H1 (cell line): Measurements from ENCODE around the gene RBFOX1. TPM values are rescaled to one million over a fixed set of nuclear protein-coding genes. Genes with fewer than 3 reads are reported as not detected.

Source experiments
- CTCF ChIA-PET: fragments of 300-600 bp; sonication (Branson Sonifier 250); formaldehyde crosslinking; loops from one replicate; lab custom pipeline; 2021; ENCODE audit not compliant: partially characterized antibody; lab: Charles Lee
- POLR2A ChIA-PET: fragments of 300-600 bp; sonication (Branson Sonifier 250); formaldehyde crosslinking; loops from one replicate; lab custom pipeline; 2021; ENCODE audit warnings: inconsistent platforms; ENCODE audit not compliant: partially characterized antibody; lab: Charles Lee
- DNase-seq, 2 experiments: peaks; one replicate each; pipeline versions ENCODE4 v3.0.0 to v3.0.0-alpha.2; 2010 to 2022; ENCODE audit warnings: low spot score in 2 of 2, low read depth in 1 of 2, mixed read lengths in 1 of 2
- FAIRE-seq: peaks from 2 replicates; lab custom pipeline; 2011; peaks lifted over from hg19 to GRCh38; lab: Jason Lieb, UNC
- H2AFZ ChIP-seq: 2 replicates; pipeline ENCODE4 v1.8.1; 2012; ENCODE audit warnings: low read length, inconsistent platforms
- H2AK5ac ChIP-seq: 2 replicates; pipeline ENCODE4 v1.6.1; 2013; ENCODE audit warnings: low read depth, low read length
- H2BK120ac ChIP-seq: replicated peaks from 2 replicates; pipeline ENCODE3; 2013; ENCODE audit warnings: low read depth, low read length, inconsistent platforms
- H2BK12ac ChIP-seq: 2 replicates; pipeline ENCODE4 v1.6.1; 2013; ENCODE audit warnings: low read depth, low read length
- H2BK15ac ChIP-seq: 2 replicates; pipeline ENCODE4 v1.6.1; 2013; ENCODE audit warnings: low read length
- H2BK20ac ChIP-seq: 2 replicates; pipeline ENCODE4 v1.6.1; 2013; ENCODE audit warnings: low read length
- H2BK5ac ChIP-seq: 2 replicates; pipeline ENCODE4 v1.6.1; 2013; ENCODE audit warnings: low read depth, low read length
- H3K14ac ChIP-seq: 2 replicates; pipeline ENCODE4 v1.6.1; 2013; ENCODE audit warnings: inconsistent platforms; ENCODE audit not compliant: insufficient read length
- H3K18ac ChIP-seq: 2 replicates; pipeline ENCODE4 v1.6.1; 2013; ENCODE audit warnings: low read length; ENCODE audit errors: extremely low read depth
- H3K23ac ChIP-seq: 2 replicates; pipeline ENCODE4 v1.6.1; 2013; ENCODE audit warnings: inconsistent platforms; ENCODE audit not compliant: insufficient read length
- H3K23me2 ChIP-seq: 2 replicates; pipeline ENCODE4 v1.6.1; 2013; ENCODE audit warnings: low read depth, low read length
- H3K27ac ChIP-seq: 2 replicates; pipeline ENCODE4 v1.6.1; 2011; ENCODE audit warnings: low read depth, low read length, inconsistent platforms
- H3K27me3 ChIP-seq, 4 experiments: replicated peaks in 1 of 4; 1 replicate in 1 of 4; 2 replicates in 3 of 4; pipeline versions ENCODE4 v1.6.1 to v1.8.1; 2011 to 2013; ENCODE audit warnings: low read length in 3 of 4, mild to moderate bottlenecking in 3 of 4, inconsistent platforms in 2 of 4, mixed read lengths in 2 of 4, moderate library complexity in 1 of 4; ENCODE audit not compliant: control insufficient read depth in 3 of 4, insufficient read depth in 3 of 4; ENCODE audit errors: extremely low read depth in 1 of 4
- H3K36me3 ChIP-seq, 4 experiments: 2 replicates each; pipeline versions ENCODE4 v1.6.1 to v1.8.1; 2011 to 2013; ENCODE audit warnings: mild to moderate bottlenecking in 4 of 4, low read length in 3 of 4, moderate library complexity in 2 of 4, control low read depth in 1 of 4, inconsistent platforms in 1 of 4; ENCODE audit not compliant: insufficient read depth in 4 of 4, control insufficient read depth in 2 of 4
- H3K4ac ChIP-seq: replicated peaks from 2 replicates; pipeline ENCODE3; 2013; ENCODE audit warnings: low read length, low read depth, mixed read lengths, inconsistent platforms; ENCODE audit not compliant: insufficient read length
- H3K4me1 ChIP-seq, 4 experiments: replicated peaks in 1 of 4; 1 replicate in 1 of 4; 2 replicates in 3 of 4; pipeline versions ENCODE4 v1.6.1 to v1.8.1; 2011 to 2013; ENCODE audit warnings: low read length in 3 of 4, inconsistent platforms in 2 of 4, mixed read lengths in 1 of 4; ENCODE audit not compliant: insufficient read depth in 4 of 4, control insufficient read depth in 3 of 4
- H3K4me2 ChIP-seq, 2 experiments: 2 replicates each; pipeline versions ENCODE4 v1.6.1 to v1.8.1; 2011 to 2013; ENCODE audit warnings: low read depth in 2 of 2, low read length in 2 of 2, control low read depth in 1 of 2, inconsistent platforms in 1 of 2, mild to moderate bottlenecking in 1 of 2; ENCODE audit not compliant: insufficient read depth in 1 of 2
- H3K4me3 ChIP-seq, 4 experiments: fragments of 200-600, 300-600 bp in 1 of 4; sonication (generic), shearing (Covaris generic), sonication (Bioruptor Twin) in 1 of 4; 2 replicates each; pipeline versions ENCODE4 v1.5.1 to v1.8.1; 2011 to 2016; ENCODE audit warnings: low read length in 4 of 4, low read depth in 3 of 4, control low read depth in 2 of 4, inconsistent platforms in 2 of 4, mild to moderate bottlenecking in 2 of 4, mixed read lengths in 1 of 4, moderate library complexity in 1 of 4; ENCODE audit not compliant: insufficient read depth in 2 of 4; ENCODE audit errors: extremely low read depth in 1 of 4
- H3K56ac ChIP-seq: replicated peaks from 2 replicates; pipeline ENCODE3; 2013; ENCODE audit warnings: low read depth, mild to moderate bottlenecking, mixed read lengths, low read length, inconsistent platforms; ENCODE audit not compliant: insufficient read length
- H3K79me1 ChIP-seq: 2 replicates; pipeline ENCODE4 v1.6.1; 2013; ENCODE audit warnings: low read depth, low read length, control low read depth
- H3K79me2 ChIP-seq, 2 experiments: 2 replicates each; pipeline versions ENCODE4 v1.6.1 to v1.8.1; 2012 to 2013; ENCODE audit warnings: low read length in 2 of 2, mild to moderate bottlenecking in 2 of 2, inconsistent platforms in 1 of 2; ENCODE audit not compliant: insufficient read depth in 2 of 2, control insufficient read depth in 1 of 2
- H3K9ac ChIP-seq, 4 experiments: replicated peaks in 1 of 4; 1 replicate in 1 of 4; 2 replicates in 3 of 4; pipeline versions ENCODE4 v1.6.1 to v1.8.1; 2011 to 2013; ENCODE audit warnings: low read depth in 3 of 4, low read length in 3 of 4, control low read depth in 2 of 4, mild to moderate bottlenecking in 2 of 4, moderate library complexity in 2 of 4, inconsistent platforms in 1 of 4; ENCODE audit errors: extremely low read depth in 1 of 4
- H3K9me3 ChIP-seq, 2 experiments: 2 replicates each; pipeline versions ENCODE4 v1.6.1 to v1.8.1; 2012 to 2013; ENCODE audit warnings: mild to moderate bottlenecking in 2 of 2, moderate library complexity in 2 of 2, control low read depth in 1 of 2, inconsistent platforms in 1 of 2, low read depth in 1 of 2, low read length in 1 of 2, mixed read lengths in 1 of 2; ENCODE audit not compliant: insufficient read depth in 2 of 2
- H4K20me1 ChIP-seq, 2 experiments: replicated peaks in 1 of 2; 2 replicates each; pipeline versions ENCODE3 to v1.8.1; 2011 to 2013; ENCODE audit warnings: inconsistent platforms in 2 of 2, low read length in 2 of 2, mild to moderate bottlenecking in 1 of 2; ENCODE audit not compliant: insufficient read depth in 2 of 2, control insufficient read depth in 1 of 2
- H4K5ac ChIP-seq: 2 replicates; pipeline ENCODE4 v1.6.1; 2013; ENCODE audit warnings: low read length, low read depth, mixed read lengths, inconsistent platforms; ENCODE audit not compliant: insufficient read length
- H4K8ac ChIP-seq: 2 replicates; pipeline ENCODE4 v1.8.0; 2013; ENCODE audit warnings: mild to moderate bottlenecking, moderate library complexity, low read length, inconsistent platforms; ENCODE audit not compliant: insufficient read depth; ENCODE audit errors: extremely low read depth
- H4K91ac ChIP-seq: replicated peaks from 2 replicates; pipeline ENCODE3; 2013; ENCODE audit warnings: low read length, mixed read lengths, inconsistent platforms; ENCODE audit not compliant: insufficient read length
- ATF2 ChIP-seq: IDR thresholded peaks from 2 replicates; pipeline ENCODE4 v1.6.1; 2012; ENCODE audit warnings: low read length, inconsistent platforms
- CTCF ChIP-seq, 3 experiments: IDR thresholded peaks; 1 replicate in 2 of 3; 2 replicates in 1 of 3; pipeline versions ENCODE4 v1.5.1 to v1.6.1; 2011; ENCODE audit warnings: low read length in 3 of 3, mild to moderate bottlenecking in 3 of 3, inconsistent platforms in 2 of 3, low read depth in 1 of 3, moderate library complexity in 1 of 3; ENCODE audit not compliant: insufficient read depth in 1 of 3; ENCODE audit errors: control extremely low read depth in 1 of 3
- JUN ChIP-seq: IDR thresholded peaks from 2 replicates; pipeline ENCODE4 v1.6.1; 2011; ENCODE audit warnings: low read depth, mild to moderate bottlenecking, improper control_type of control experiment, low read length
- MAX ChIP-seq: IDR thresholded peaks from 2 replicates; pipeline ENCODE4 v1.6.1; 2012; ENCODE audit warnings: inconsistent platforms
- RFX5 ChIP-seq: IDR thresholded peaks from 2 replicates; pipeline ENCODE4 v1.6.1; 2011; ENCODE audit warnings: low read depth, low read length, improper control_type of control experiment, borderline replicate concordance
- SP1 ChIP-seq: IDR thresholded peaks from 2 replicates; pipeline ENCODE4 v1.6.1; 2011; ENCODE audit warnings: low read depth, low read length
- SUZ12 ChIP-seq: fragments of 200-600 bp; sonication (generic); IDR thresholded peaks from 2 replicates; pipeline ENCODE4 v1.6.1; 2012; ENCODE audit warnings: mild to moderate bottlenecking, inconsistent platforms, low read length, moderate library complexity, mixed read lengths
- WGBS, 2 experiments: shearing (Covaris generic) in 1 of 2; methylation state at CpG; one replicate each; pipeline versions ENCODE4 v1.1.6 to v1.1.7; 2013 to 2015; ENCODE audit warnings: low lambda C conversion rate in 2 of 2, mixed read lengths in 2 of 2, inconsistent platforms in 1 of 2, low coverage in 1 of 2, missing lambda C conversion rate in 1 of 2; ENCODE audit not compliant: insufficient replicate concordance in 2 of 2, insufficient coverage in 1 of 2, insufficient read length in 1 of 2; ENCODE audit errors: extremely low coverage in 1 of 2, missing lambda C conversion rate in 1 of 2; 5-methylcytosine and 5-hydroxymethylcytosine counted together
- polyA plus RNA-seq, 7 experiments: library from polyadenylated mRNA; depleted of rRNA in 3 of 7; stranded (reverse) in 5 of 7; unstranded in 2 of 7; fragments of >200 nt in 5 of 7; fragments of 200-250 nt in 2 of 7; gene quantifications; 1 replicate in 5 of 7; 2 replicates in 1 of 7; 4 replicates in 1 of 7; pipeline versions ENCODE4 v1.2.1 to v1.2.3, GENCODE V29; 2011 to 2013; ENCODE audit warnings: missing spikeins in 2 of 7, mixed read lengths in 2 of 7
- total RNA-seq: library from RNA; stranded (reverse); fragmentation: NEBNext Ultra II Directional; extraction: Animal tissue kit (Norgen Biotek cat#: 25700); gene quantifications from 2 replicates; pipeline ENCODE4 v1.2.1, GENCODE V29; 2021

The RBFOX1 gene
- total and polyA plus RNA-seq, 2 of the 8 experiments (the other 6 are each of a cell fraction or from before 2014, with no cell fraction given): 1.7 to 2.8 TPM

GRCh38 chr16:7404217-7404616 lies 71.6 kb downstream of the RBFOX1 start:
- H3K36me3 ChIP-seq: no peaks in the 10 kb centered on the region
- H4K8ac ChIP-seq: no peak overlapping the region
- no peak overlapping the region for H3K27ac ChIP-seq
- H2AFZ ChIP-seq: no peak overlapping the region
- no peak for DNase-seq
- no peak overlapping the region for H3K18ac ChIP-seq
- no peak overlapping the region for H2BK120ac ChIP-seq
- no peak overlapping the region for H2BK15ac ChIP-seq
- no peaks in the 10 kb centered on the region for H3K4me1 ChIP-seq
- no peak overlapping the region for H2AK5ac ChIP-seq
- TF ChIP-seq SP1: no peak
- TF ChIP-seq SUZ12: no peak
- TF ChIP-seq JUN: no peak
- no peak for TF ChIP-seq RFX5
- no peak for TF ChIP-seq MAX
- TF ChIP-seq CTCF (IDR thresholded peaks at IDR 0.05; ENCODE audit: control extremely low read depth in 1 of 3, insufficient read depth in 1 of 3, low read depth in 1 of 3, low read length in 3 of 3): no peak
- TF ChIP-seq ATF2: no peak
- no peaks in the 10 kb centered on the region for H3K23me2 ChIP-seq
- H3K23ac ChIP-seq: no peak overlapping the region
- 88% methylated on average over 5 of the region's 5 CpGs; no CpG with 5 or more reads in 1 of the 2 experiments for WGBS, 2 experiments
- no peak overlapping the region for H3K14ac ChIP-seq
- no peaks in the 10 kb centered on the region for H3K27me3 ChIP-seq
- H4K91ac ChIP-seq: no peak overlapping the region
- no peaks in the 10 kb centered on the region for H4K20me1 ChIP-seq
- no peak overlapping the region for H2BK20ac ChIP-seq
- H3K4ac ChIP-seq: no peak overlapping the region
- CTCF ChIA-PET: interaction anchor here (1.0 kb wide), 1 partner anchor 9 kb away, joined by 3 read pairs; no protein-coding TSS in a partner anchor
- no peaks in the 10 kb centered on the region for H3K79me2 ChIP-seq
- peaks cover 3 to 7% of the 10 kb centered on the region in 2 experiments; a peak in 1 of 4 replicates for H3K9me3 ChIP-seq
- no peak overlapping the region for H3K9ac ChIP-seq
- no peak overlapping the region for H3K4me2 ChIP-seq
- H3K79me1 ChIP-seq: no peaks in the 10 kb centered on the region
- no peak overlapping the region for H2BK5ac ChIP-seq
- POLR2A ChIA-PET: no interaction called here
- H2BK12ac ChIP-seq: no peak overlapping the region
- H3K4me3 ChIP-seq: no peak overlapping the region
- no peak overlapping the region for H3K56ac ChIP-seq
- H4K5ac ChIP-seq: no peak overlapping the region
- FAIRE-seq: no peak
